Choroid plexus epithelial cell (primary cell): ENCODE data around the gene FBLN5.
A peak's percentile ranks its signal among the peaks of the same experiment; 100 is the strongest.

Experiments
- DNase-seq: peaks from one replicate; pipeline ENCODE4 v3.0.0-alpha.2; 2010; ENCODE audit warnings: low read depth
- H3K4me3 ChIP-seq: 2 replicates; pipeline ENCODE4 v1.5.1; 2011; ENCODE audit warnings: low read depth, mild to moderate bottlenecking, control low read depth, low read length, moderate library complexity
- CTCF ChIP-seq: conservative IDR thresholded peaks from 2 replicates; pipeline ENCODE4 v1.5.1; 2011; ENCODE audit warnings: low read depth, mild to moderate bottlenecking, control low read depth, inconsistent platforms, low read length, moderate library complexity

The FBLN5 gene

GRCh38 chr14:91946622-91947474, 646 bp downstream of the FBLN5 start:
- peak; percentile 71 for DNase-seq
- TF ChIP-seq CTCF = no peak
- peak overlapping the region; percentile 70 for H3K4me3 ChIP-seq

GRCh38 chr14:91945751-91946621, 1.5 kb downstream of the FBLN5 start:
- no peak for TF ChIP-seq CTCF
- H3K4me3 ChIP-seq = peak overlapping the region; percentile 70
- no peak for DNase-seq

- no peak overlapping the region for H3K4me3 ChIP-seq
- DNase-seq = no peak
- TF ChIP-seq CTCF = no peak
Observed at GRCh38 chr14:91942946-91943345, 4.5 kb downstream of the FBLN5 start.

- no peak for DNase-seq
- no peak overlapping the region for H3K4me3 ChIP-seq
- no peak for TF ChIP-seq CTCF
Observed at GRCh38 chr14:91942128-91942527, 5.4 kb downstream of the FBLN5 start.

- DNase-seq = no peak
- TF ChIP-seq CTCF = no peak
Observed at GRCh38 chr14:91940209-91940608, 7.3 kb downstream of the FBLN5 start.

GRCh38 chr14:91935586-91935985, 11.9 kb downstream of the FBLN5 start:
- no peak for TF ChIP-seq CTCF
- no peak overlapping the region for H3K4me3 ChIP-seq
- no peak for DNase-seq

More at GRCh38 chr14:91940209-91940608, 7.3 kb downstream of the FBLN5 start:
- no peak overlapping the region for H3K4me3 ChIP-seq
